HepG2 (cell line): ENCODE data around the gene SLC39A1. TPM values are rescaled to one million over a fixed set of nuclear protein-coding genes. Genes with fewer than 3 reads are reported as not detected.

Source experiments
- BRF2 ChIP-seq: sonication (generic); formaldehyde crosslinking; IDR thresholded peaks from 2 replicates; pipeline ENCODE4 v1.8.1; 2022; ENCODE audit warnings: mild to moderate bottlenecking, missing genetic modification reagents
- CREB1 ChIP-seq, 2 experiments: fragments of 450-650 bp in 1 of 2; IDR thresholded peaks; 2 replicates each; pipeline ENCODE4 v1.6.1; 2016 to 2017; ENCODE audit warnings: control low read depth in 1 of 2, mild to moderate bottlenecking in 1 of 2, missing compliant biosample characterization in 1 of 2, missing genetic modification characterization in 1 of 2
- E2F2 ChIP-seq: sonication (generic); formaldehyde crosslinking; IDR thresholded peaks from 2 replicates; pipeline ENCODE4 v1.4.0; 2020; ENCODE audit warnings: missing genetic modification reagents, borderline replicate concordance
- FOXO4 ChIP-seq: sonication (generic); formaldehyde crosslinking; conservative IDR thresholded peaks from 2 replicates; pipeline ENCODE4 v1.8.1; 2023; ENCODE audit warnings: missing genetic modification reagents
- GATAD2A ChIP-seq: IDR thresholded peaks from 2 replicates; pipeline ENCODE4 v1.6.1; 2016
- NAIF1 ChIP-seq: sonication (generic); formaldehyde crosslinking; IDR thresholded peaks from 2 replicates; pipeline ENCODE4 v1.5.0; 2020; ENCODE audit warnings: mild to moderate bottlenecking, missing genetic modification reagents, borderline replicate concordance
- NCOA2 ChIP-seq: sonication (generic); formaldehyde crosslinking; IDR thresholded peaks from 2 replicates; pipeline ENCODE4 v1.8.0; 2022; ENCODE audit warnings: inconsistent platforms
- PBX3 ChIP-seq: sonication (generic); formaldehyde crosslinking; IDR thresholded peaks from 2 replicates; pipeline ENCODE4 v1.8.1; 2023; ENCODE audit warnings: missing genetic modification reagents, inconsistent platforms, borderline replicate concordance
- THYN1 ChIP-seq: sonication (generic); formaldehyde crosslinking; IDR thresholded peaks from 2 replicates; pipeline ENCODE4 v1.8.1; 2023; ENCODE audit warnings: low read depth, mild to moderate bottlenecking, moderate library complexity, missing genetic modification reagents, borderline replicate concordance
- ZNF10 ChIP-seq: sonication (generic); formaldehyde crosslinking; IDR thresholded peaks from 2 replicates; pipeline ENCODE4 v1.4.0; 2020; ENCODE audit warnings: mild to moderate bottlenecking, low read depth, missing genetic modification reagents, borderline replicate concordance
- ZNF274 ChIP-seq: sonication (generic); formaldehyde crosslinking; IDR thresholded peaks from 2 replicates; pipeline ENCODE4 v1.5.1; 2020; ENCODE audit warnings: mild to moderate bottlenecking, missing genetic modification reagents
- ZNF280D ChIP-seq: sonication (generic); formaldehyde crosslinking; IDR thresholded peaks from 2 replicates; pipeline ENCODE4 v1.5.1; 2020; ENCODE audit warnings: mild to moderate bottlenecking, missing genetic modification reagents
- ZNF362 ChIP-seq: sonication (generic); formaldehyde crosslinking; IDR thresholded peaks from 2 replicates; pipeline ENCODE4 v1.4.0; 2020; ENCODE audit warnings: missing genetic modification reagents, mild to moderate bottlenecking, borderline replicate concordance
- ZNF432 ChIP-seq: sonication (generic); formaldehyde crosslinking; IDR thresholded peaks from 2 replicates; pipeline ENCODE4 v1.5.0; 2020; ENCODE audit warnings: missing genetic modification reagents, mild to moderate bottlenecking, borderline replicate concordance
- ZNF451 ChIP-seq: sonication (generic); formaldehyde crosslinking; IDR thresholded peaks from 2 replicates; pipeline ENCODE4 v1.5.0; 2020; ENCODE audit warnings: mild to moderate bottlenecking, missing genetic modification reagents
- ZNF839 ChIP-seq: sonication (generic); formaldehyde crosslinking; IDR thresholded peaks from 2 replicates; pipeline ENCODE4 v1.4.0; 2020; ENCODE audit warnings: missing genetic modification reagents, mild to moderate bottlenecking, borderline replicate concordance
- ZNF883 ChIP-seq: sonication (generic); formaldehyde crosslinking; IDR thresholded peaks from 2 replicates; pipeline ENCODE4 v1.5.1; 2020; ENCODE audit warnings: mild to moderate bottlenecking, missing genetic modification reagents; ENCODE audit errors: not compliant biosample characterization
- polyA plus RNA-seq, 8 experiments: library from polyadenylated mRNA; depleted of rRNA in 3 of 8; stranded (reverse) in 7 of 8; unstranded in 1 of 8; fragments of >200 nt; fragmentation: Illumina TruSeq in 4 of 8; extraction: Trizol in 4 of 8; gene quantifications; 2 replicates each; pipeline versions ENCODE4 v1.2.1 to v1.2.3, GENCODE V29; 2011 to 2016; ENCODE audit warnings: low read depth in 4 of 8, missing spikeins in 1 of 8, mixed read lengths in 1 of 8; ENCODE audit not compliant: insufficient read depth in 1 of 8
- total RNA-seq, 5 experiments: library from RNA; depleted of rRNA; stranded (reverse); fragments of >200 nt; fragmentation: Illumina TruSeq; extraction: Trizol; gene quantifications; 2 replicates each; pipeline ENCODE4 v1.2.3, GENCODE V29; 2016; ENCODE audit warnings: low read depth in 1 of 5

SLC39A1 gene
- total and polyA plus RNA-seq, 2 of the 13 experiments (the other 11 are each of a cell fraction or from before 2014, with no cell fraction given): 71.2 to 78.4 TPM

- TF ChIP-seq E2F2 (CRISPR knock-in tag) (no peak; the same call in 1 of the 2 replicates), ZNF274 (CRISPR knock-in tag) (peak; percentile 88; the same call in 1 of the 2 replicates), ZNF839 (0 out of 2 replicates have a peak, but pooled peaks have one; percentile 73), CREB1 (IDR thresholded peaks at IDR 0.05) (peak; percentile 69; the same call in 1 of the 2 replicates), CREB1 (CRISPR knock-in tag; IDR thresholded peaks at IDR 0.05) (peak; percentile 86), THYN1 (CRISPR knock-in tag) (0 out of 2 replicates have a peak, but pooled peaks have one; percentile 14), ZNF883 (peak; percentile 91), FOXO4 (no peak), NAIF1 (CRISPR knock-in tag) (peak; percentile 95; the same call in 1 of the 2 replicates), ZNF362 (CRISPR knock-in tag) (peak; percentile 90), BRF2 (CRISPR knock-in tag) (peak; percentile 75), PBX3 (CRISPR knock-in tag) (peak; percentile 55; the same call in 1 of the 2 replicates), GATAD2A (CRISPR knock-in tag) (peak; percentile 49), ZNF10 (CRISPR knock-in tag) (no peak), ZNF451 (CRISPR knock-in tag) (peak; percentile 70; the same call in 1 of the 2 replicates), ZNF280D (CRISPR knock-in tag) (peak; percentile 94; the same call in 1 of the 2 replicates), ZNF432 (CRISPR knock-in tag) (no peak), NCOA2 (CRISPR knock-in tag) (peak; percentile 58; the same call in 1 of the 2 replicates)
Observed at GRCh38 chr1:153967107-153967999, 4.0 kb upstream of the SLC39A1 start, which contains the start of gene CREB3L4 (continued).
